Measurements from ENCODE around the gene RBBP5.

RBBP5 gene

DNA sequence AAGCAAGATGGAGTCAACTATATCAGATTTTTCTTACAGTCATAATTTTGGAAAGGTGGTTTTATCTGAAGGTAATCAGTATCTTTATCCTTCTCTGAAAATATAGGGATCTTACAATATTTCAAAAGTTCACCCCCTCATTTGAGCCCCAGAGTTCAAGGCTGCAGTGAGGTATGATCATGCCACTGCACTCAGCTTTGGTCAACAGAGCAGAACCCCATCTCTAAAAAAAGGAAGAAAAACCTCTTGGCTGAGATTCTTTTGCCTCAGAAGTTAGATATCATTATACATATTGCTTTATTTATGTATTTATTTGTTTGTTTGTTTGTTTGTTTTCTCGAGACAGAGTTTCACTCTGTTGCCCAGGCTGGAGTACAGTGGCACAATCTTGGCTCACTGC is 11.5 kb upstream of the RBBP5 start:
- no peak for DNase-seq (ENCODE audit: low read depth in 2 of 2)

DNA sequence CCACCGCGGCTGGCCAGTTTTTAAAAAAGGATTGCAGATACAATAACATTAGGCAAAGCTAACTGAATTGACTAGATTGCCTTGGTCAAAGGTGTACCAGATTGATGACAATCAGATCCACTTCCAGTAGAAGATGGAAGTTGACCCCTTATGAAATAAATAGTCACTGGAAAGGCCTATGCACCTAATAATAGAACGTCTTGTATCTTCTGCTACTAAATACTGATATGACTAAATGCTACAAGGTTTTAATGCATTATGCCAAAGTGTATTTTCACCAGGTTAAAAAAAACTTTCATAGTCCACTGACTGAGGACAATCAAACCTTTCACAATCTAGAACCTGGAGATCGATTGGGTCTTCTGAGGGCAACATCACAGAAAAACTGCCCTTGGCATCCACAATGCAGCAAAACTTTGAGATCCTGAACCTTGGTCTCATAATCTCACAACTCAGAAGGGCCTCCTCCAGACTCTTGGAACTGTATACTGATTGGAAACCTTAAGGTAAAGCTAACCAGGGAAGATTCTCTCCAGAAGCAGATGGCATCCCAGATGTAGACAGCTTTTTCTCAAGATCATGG is 7.8 kb upstream of the RBBP5 start:
- no peak for DNase-seq (ENCODE audit: low read depth in 2 of 2)

DNA sequence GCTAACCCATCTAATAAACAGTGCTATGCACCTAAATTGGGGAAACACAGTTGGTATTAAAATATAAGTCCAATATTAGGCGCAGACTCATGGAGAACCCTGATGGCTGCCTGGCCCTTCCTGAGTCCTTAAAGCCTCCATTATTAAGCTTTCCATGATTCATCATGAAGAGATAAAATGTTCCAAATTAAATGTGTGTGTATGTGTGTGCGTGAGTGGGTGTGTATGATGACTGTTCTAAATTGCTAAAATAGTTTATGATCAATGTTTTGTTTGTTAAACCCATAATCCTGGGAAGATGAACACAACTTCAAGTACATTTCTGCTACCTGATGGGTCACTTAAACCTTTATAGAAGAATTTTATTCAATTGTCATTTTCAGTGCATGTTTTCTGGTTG is 6.3 kb upstream of the RBBP5 start:
- DNase-seq (ENCODE audit: low read depth in 2 of 2) = no peak

DNA sequence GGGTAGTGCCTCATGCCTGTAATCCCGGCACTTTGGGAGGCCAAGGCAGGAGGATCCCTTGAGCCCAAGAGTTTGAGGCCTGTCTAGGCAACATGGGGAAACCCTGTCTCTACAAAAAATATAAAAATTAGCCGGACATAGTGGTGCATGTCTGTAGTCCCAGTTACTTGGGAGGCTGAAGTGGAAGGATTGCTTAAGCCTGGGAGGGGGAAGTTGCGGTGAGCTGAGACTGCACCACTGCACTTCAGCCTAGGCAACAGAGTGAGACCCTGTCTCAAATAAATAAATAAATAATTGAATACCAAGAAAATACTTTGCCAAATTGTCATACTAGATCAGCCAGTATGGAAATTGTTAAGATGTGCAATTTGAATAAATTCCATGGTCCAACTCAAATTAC is 5.9 kb upstream of the RBBP5 start:
- no peak for DNase-seq (ENCODE audit: low read depth in 2 of 2)

DNA sequence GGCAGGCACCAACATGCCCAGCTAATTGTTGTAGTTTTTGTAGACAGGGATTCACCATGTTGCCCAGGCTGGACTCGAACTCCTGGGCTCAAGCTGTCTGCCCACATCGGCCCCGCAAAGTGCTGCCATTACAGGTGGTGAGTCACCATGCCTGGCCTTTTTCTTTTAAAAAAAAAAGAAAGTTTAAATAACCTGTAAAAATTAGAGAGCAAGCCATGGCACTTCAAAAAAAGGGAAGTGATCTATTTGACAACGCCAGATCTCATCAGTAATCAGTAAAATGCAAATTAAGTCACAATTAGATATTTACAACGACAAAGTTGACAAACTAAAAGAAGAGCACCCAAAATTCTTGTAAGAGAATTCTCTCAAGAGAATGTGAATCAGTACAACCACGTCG is 2.9 kb upstream of the RBBP5 start:
- no peak for DNase-seq (ENCODE audit: low read depth in 2 of 2)

DNA sequence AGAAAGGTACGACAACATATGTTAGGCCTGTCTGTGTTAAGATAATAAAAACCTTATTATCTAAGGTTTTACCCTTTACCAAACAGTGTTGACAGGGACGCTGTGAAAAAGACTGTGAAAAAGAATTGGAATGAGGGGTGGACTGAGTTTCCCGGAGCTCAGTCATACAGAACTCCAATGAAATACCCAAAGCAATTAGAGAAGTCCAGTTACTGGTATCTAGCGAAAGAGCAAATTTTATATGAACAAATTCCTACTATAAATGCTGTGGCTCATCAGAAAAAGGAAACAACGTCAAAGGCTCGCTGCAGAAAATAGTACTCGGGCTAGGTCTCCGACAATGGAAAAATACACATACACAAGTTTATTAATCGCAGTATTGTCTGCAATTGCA is 708 bp upstream of the RBBP5 start:
- DNase-seq (ENCODE audit: low read depth in 2 of 2) = no peak

DNA sequence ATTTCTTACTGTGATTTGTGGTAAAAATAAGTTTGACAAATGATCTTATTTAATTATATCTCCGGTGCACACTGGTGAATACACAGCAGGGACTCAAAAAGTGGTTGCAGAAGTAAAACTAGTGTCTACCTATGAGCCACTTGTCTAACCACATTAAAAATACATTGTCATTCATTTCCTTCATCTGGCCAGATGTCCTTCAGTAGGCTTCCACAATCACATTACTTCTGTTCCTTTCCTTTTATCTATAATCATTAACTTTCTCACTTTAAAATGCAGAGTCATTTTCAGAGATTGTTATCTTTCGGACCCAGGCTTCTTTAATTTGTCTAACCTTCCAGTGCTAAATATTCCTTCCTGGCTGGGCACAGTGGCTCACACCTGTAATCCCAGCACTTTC is 3.0 kb downstream of the RBBP5 start:
- no peak for DNase-seq (ENCODE audit: low read depth in 2 of 2)

DNA sequence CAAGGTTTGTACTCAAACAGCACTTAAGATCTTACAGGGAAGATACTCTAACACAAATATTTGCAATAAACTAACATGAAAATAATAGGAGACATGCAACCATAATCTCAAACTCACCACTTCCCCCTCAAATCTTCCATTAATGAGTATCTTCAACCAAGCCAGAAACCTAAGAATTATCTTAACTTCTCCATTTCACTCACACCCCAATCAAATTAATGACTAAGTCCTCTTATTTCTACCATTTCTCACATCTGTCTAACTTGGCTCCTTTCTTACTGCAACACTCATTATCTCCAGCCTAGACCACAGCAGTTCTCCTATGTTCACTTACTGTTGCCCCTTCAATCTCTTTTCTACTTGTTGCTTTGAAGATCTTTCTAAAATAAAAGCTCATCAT is 10.4 kb downstream of the RBBP5 start:
- DNase-seq (ENCODE audit: low read depth in 2 of 2) = no peak

DNA sequence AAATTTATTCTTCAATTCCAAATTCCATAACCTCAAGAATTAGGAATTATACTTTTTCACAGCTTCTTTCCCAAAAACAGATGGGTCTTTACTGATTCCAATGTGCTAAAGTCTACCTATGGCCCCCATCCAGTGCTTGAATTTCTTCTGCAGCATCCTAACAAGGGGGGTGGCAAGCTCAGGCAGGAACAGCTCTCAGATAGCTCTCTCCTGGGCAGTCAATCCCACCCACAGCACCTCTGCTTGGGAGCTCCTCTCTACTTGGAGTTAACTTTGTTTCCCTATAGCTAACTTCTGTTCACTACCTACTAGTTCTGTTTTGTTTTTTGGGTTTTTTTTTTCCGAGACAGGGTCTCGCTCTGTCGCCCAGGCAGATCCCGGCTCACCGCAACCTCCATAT is 12.1 kb downstream of the RBBP5 start:
- DNase-seq (ENCODE audit: low read depth in 2 of 2) = no peak

DNA sequence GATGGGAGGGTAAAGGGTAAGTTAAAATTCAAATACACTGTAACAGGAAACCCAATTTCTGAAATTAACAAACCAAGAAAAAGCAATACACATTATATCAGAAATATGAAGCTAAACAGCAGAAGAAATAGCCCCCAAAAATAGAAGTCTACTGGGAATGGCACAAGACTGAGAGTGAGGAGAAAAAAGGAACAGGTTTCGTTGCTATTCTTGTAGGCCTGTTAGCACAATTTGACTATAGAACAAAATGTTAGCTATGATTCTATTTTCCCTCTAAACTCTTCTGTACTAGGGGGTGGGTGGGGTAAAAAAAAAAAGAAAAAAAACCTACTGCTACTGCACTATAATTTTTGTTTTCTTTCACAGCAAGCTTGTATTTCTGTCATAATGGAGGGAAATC is 12.5 kb downstream of the RBBP5 start:
- DNase-seq (ENCODE audit: low read depth in 2 of 2) = no peak

DNA sequence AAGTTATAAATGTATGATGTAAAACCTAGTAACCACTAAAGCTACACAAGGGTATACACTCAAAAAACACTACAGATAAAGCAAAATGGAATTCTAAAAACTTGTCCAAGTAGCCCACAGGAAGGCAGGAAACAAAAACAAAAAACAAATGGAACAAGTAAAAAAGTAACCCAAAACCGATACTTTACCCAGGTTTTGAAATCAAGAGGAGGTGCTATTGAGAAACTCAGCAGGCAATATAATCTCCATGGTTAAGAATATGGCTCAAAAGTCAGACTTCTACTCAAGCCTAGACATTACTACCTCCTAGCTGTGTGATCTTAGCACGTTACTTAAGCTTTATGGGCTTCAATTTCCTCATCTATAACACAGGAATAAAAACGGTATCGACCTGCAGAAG is 13.3 kb downstream of the RBBP5 start:
- no peak for DNase-seq (ENCODE audit: low read depth in 2 of 2)

DNA sequence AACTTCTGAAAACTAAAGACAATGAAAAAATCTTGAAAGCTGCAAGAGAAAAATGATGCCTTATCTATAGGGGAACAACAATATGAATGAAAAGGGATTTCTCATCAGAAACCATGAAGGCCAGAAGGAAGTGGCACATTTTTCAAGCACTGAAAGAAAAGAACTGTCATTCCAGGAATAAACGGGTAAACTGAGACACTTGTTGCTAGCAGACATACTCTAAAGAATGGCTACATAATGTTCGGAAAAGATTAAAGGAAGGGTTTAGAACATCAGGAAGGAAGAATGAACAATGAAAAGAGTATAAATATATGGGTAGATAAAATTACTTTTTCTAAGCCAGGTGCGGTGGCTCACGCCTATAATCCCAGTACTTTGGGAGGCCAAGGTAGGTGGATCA is 14.5 kb downstream of the RBBP5 start:
- DNase-seq (ENCODE audit: low read depth in 2 of 2) = no peak

DNA sequence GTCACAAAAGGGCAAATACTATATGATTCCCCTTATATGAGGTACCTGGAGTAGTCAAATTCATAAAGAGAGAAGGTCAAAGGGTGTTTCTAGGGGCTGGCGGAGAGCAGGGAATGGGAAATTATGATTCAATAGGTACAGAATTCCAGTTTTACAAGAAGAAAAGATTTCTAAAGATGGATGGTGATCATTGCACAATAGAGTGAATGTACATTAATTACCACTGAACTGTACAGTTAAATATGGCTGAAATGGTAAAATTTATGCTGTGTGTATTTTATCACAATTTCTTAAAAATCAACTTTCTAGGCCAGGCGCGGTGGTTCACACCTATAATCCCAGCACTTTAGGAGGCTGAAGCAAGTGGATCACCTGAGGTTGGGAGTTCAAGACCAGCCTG is 19.4 kb downstream of the RBBP5 start:
- no peak for DNase-seq (ENCODE audit: low read depth in 2 of 2)

DNA sequence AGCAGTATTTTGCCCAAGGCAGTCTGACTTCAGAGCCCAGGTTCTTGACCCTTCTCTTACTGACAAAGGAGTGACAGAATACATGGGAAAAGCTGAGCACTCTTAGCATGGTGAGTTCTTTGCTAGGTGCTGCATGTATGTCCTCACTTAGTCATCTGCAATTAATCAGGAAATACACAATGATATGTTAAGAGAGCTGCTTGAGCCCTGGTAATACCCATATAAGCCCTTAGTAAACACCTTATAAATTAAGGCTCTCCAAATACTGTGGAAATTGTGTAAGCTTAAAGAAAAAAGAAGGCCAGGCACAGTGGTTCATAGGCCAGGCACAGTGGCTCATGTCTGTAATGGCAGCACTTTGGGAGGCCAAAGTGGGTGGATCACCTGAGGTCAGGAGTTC is 23.5 kb downstream of the RBBP5 start:
- no peak for DNase-seq (ENCODE audit: low read depth in 2 of 2)

DNA sequence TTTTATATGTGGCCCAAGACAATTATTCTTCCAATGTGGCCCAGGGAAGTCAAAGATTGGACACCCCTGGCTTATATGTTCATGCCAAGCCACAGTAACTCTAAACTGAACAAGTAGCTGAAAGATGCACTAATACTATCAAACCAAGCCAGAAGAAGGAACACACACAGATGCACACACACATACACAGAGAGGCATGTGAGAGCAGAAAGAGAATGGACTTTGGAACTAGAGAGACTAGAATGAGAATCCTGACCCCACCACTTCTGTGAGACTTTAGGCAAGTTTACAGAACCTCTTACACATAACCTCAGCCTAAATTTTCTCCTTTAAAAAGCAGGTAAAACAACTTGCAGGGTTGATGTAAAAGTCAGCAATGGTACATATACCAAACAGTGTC is 26.4 kb downstream of the RBBP5 start:
- no peak for DNase-seq (ENCODE audit: low read depth in 2 of 2)

DNA sequence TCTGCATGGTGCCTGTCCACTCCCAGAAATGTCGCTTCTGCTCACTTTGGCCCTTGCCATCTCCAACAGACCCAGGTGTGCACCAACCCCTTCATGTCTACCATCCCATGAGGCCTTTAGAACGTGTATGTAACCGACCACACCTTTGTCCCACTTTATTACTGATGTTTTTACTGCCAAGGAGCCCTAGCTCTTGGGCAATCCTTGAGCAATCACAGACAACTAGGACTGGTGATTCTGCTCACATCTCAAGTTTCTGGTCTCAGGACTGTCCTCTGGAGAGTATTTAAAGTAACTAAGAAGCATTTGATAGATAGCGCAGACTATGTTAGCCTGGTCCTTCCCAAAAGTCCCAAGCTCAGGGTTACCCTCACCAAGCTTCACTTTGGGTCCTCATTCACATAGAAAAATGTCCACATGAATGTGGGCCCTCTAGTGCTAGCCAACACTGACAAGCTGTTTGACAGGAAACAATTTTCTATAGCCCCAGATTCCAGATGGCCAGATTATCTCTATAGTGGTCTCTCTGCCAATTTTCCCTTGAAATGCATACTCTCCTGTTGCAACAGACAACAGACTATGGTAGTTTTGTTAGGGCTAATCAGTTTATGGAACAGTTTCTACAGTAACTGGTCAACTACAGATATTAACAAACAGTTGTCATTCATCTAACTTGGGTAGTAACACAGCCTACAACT is 30.6 kb downstream of the RBBP5 start:
- DNase-seq (ENCODE audit: low read depth in 2 of 2) = no peak

DNA sequence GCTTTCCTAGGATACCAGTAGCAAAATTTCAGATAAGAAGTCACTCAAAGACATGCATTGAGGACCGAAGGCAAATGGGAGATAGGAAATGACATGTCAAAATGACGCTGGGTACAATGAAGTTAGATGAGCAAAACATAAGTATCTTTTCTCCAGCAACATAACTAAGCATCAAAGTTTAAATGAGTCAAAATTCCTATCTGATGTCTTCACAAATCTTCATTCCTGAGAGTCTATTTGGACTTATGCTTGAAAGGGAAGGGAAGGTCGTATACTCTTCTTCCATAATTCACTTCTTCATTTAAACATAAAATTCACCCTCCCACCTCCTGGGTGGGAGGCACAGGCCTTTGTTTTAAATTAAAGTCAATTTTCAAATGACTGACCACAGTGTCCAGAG is 33.4 kb downstream of the RBBP5 start:
- DNase-seq (ENCODE audit: low read depth in 2 of 2) = no peak

DNA sequence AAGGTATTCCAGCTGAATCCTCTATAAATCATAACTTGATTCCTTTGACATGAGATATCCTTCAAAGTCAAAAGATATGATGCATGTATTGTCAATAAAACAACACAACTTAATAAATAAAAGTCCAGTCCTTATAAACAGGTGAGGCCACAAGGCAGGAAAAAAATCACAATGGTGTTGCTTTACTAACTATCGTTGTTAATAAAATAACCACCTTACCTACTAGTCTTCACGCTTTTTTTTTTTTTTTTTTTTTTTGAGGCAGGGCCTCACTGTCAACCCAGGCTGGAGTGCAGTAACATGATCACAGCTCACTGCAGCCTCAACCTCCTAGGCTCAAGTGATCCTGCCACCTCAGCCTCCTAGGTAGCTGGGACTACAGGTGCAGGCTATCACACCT is 37.4 kb downstream of the RBBP5 start, which contains the start of gene TMEM81:
Gene TMEM81 (minus strand): TSS at position 101 of the 400 bp plus-strand sequence. CDS start 140 bp downstream, outside the sequence.
- no peak for DNase-seq (ENCODE audit: low read depth in 2 of 2)

DNA sequence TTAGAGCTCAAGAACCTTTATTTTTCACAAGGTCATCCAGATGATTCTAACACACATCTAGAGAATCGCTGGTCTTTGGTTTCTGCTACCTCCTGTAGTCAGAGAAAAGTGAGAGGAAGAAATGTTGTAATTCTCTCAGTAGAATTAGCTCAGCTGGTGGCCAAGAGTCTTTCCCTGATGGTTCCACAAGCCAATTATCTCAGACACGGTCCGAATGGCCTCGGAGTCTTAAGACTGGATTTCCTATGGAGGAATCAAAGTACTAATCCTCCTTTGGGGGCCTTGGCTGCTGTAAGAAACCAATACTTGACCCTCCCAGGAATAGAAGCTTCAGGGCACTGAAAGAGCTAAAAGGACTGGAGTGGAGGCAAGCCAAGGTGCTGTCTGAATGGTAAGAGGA is 39.3 kb downstream of the RBBP5 start:
- no peak for DNase-seq (ENCODE audit: low read depth in 2 of 2)

DNA sequence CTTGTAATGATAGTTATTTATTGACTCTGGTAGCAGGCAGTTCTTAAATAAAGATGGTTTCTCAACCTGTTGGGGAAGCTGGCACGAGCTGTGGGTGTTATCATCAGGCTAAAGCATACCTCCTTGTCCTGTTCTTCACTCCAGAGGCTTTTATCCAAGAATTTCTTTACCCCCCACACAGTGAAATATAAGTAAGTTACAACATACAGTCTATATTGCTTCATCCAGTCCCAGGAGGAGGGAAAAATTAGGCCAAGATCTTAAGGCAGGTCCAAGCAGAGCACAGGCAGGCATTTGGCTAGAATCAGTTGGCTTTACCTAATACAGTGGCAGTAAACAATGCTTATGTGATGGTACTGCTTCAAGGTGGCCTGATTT is 43.9 kb downstream of the RBBP5 start:
- DNase-seq (ENCODE audit: low read depth in 2 of 2) = no peak

DNA sequence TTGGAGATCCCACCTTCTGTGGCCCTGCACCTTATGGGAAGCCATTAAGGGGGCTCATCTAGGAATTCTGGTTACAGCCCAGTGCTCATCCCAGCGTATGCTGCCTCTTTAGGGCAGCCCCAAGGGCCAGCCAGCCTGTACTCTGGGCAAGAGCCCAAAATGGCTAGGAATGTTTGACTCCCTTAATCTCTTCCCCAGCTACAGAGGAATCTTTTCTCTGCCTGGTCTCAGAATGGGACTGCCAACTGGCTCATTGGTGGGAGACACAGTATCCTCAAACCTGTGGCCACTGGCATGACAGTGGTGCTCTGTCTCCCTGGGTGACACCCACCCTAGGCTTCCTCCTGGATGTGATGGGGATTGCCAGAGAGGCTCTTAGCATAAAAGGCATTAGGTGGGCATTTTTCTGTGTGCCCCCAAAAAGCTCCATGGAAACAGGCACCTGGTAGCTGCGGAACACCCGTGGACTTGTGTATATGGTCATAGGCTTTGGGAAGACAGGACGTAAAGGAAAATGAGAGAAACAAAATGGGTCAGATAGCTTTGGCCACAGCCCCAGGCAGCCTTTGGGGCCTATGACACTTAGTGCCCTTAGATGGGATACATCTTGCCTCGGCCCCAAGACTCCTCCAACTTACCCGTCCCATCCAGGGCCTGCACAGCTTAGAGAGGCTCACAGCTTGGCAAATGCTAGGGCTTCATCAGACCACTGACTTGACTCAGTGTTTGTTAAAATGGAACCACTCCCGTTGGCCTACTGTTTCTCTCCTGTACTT is 44.4 kb downstream of the RBBP5 start:
- DNase-seq (ENCODE audit: low read depth in 2 of 2) = no peak

DNA sequence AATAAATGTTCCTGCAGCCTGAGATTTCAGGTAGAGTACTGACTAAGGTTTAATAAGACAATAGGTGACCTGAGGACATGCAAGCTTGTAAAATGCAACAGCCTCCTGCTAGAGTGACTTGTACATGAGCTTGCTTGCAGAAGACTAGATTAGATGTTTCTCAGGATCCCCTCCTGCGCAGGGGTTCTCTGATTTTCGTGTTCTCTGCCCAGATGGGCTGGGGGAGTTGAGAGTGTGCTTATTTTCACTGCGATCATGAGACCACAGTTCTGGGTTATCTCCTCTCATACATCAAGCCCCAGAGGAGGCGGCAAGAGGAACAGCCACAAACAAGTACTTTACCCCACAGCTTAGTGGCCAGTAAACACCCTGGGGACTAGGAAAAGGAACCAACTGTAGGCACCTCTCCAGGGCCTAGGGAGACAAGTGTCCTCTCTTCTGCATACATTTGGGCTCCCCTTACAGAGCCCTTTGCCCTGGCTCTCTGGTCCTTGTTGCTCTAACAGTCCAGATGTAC is 45.5 kb downstream of the RBBP5 start:
- no peak for DNase-seq (ENCODE audit: low read depth in 2 of 2)

DNA sequence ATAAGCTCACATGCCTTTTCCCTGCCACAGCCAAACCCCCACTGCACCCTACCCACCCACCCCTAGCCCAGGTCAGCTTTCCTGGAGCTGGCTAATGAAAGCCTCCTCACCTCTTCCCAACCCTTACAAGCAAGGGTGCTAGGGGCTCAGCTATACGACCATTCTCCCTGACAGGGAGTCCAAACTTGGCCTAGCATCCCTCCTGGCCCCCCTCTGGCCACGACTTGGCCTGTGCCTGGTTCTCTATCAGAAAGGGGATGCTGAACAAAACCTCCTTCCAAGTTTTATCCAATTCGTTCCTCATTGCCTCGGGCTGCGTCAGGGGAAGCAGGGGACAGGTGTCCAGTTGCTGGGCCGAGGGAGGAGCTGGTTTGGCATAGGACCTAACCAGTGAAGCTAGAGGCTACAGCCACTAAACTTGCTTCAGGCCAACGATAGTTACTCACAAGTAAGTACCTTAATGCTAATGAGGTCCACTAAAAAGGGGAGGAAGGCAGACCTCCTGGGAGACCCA is 46.1 kb downstream of the RBBP5 start:
- no peak for DNase-seq (ENCODE audit: low read depth in 2 of 2)
